HuH-7.5 (cell line): Measurements from ENCODE around the gene CRYAB.
A peak's percentile ranks its signal among the peaks of the same experiment; 100 is the strongest.
"Not testable (repeated sequence)": the region's sequence is repeated elsewhere in the genome, so short reads cannot be mapped to it uniquely, and the experiment has no call there.

Source experiments
- DNase-seq: peaks from one replicate; pipeline ENCODE4 v3.0.0; 2011; ENCODE audit warnings: low spot score

Gene CRYAB

DNA sequence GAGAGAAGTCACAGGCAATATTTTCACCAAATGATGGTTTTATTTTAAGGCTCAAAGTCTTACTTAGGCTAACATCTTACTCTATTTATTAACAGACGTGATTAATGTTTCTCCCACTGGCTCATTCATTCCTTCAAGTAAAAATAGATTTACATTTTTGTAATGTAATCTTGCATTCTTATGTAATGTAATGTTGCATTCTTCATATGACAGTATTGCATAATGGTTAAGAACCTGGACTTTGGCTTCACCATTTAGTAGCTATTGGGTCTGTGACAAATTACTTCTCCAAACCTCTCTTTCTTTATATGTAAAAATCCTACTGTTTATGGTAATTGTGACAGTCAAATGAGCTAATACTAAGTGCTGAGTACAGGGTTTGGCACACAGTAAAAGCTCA is 22.3 kb upstream of the CRYAB start:
- no peak for DNase-seq

GRCh38 chr11:111933176-111933575 is 21.6 kb upstream of the CRYAB start:
- DNase-seq = not testable (repeated sequence)

- DNase-seq = no peak
Measured at GRCh38 chr11:111932611-111932950, 21.0 kb upstream of the CRYAB start.

- no peak for DNase-seq
Measured at GRCh38 chr11:111930472-111930871, 18.9 kb upstream of the CRYAB start.

GRCh38 chr11:111926505-111927391 is 15.2 kb upstream of the CRYAB start:
- peak; percentile 69 for DNase-seq

DNA sequence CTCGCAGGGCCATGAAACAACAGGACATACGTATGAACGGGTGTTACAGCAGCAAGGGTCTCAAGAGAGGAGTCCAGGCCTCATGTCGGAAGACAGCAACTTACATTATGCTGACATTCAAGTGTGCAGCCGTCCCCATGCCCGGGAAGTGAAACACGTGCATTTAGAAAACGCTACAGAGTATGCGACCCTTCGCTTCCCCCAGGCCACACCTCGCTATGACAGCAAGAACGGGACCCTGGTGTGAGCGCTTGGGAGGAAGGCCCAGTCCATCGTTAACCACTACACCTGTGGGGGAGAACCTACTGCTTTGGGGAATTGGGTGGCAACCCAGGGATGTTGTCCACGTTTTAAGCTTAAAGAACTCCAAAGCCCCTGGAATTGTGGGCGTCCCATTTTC is 14.4 kb upstream of the CRYAB start:
- DNase-seq = no peak

- no peak for DNase-seq
Measured at GRCh38 chr11:111923951-111924350, 12.4 kb upstream of the CRYAB start.

- DNase-seq = no peak
Measured at GRCh38 chr11:111923351-111923788, 11.8 kb upstream of the CRYAB start.

- no peak for DNase-seq
Measured at GRCh38 chr11:111922803-111923202, 11.2 kb upstream of the CRYAB start.

DNA sequence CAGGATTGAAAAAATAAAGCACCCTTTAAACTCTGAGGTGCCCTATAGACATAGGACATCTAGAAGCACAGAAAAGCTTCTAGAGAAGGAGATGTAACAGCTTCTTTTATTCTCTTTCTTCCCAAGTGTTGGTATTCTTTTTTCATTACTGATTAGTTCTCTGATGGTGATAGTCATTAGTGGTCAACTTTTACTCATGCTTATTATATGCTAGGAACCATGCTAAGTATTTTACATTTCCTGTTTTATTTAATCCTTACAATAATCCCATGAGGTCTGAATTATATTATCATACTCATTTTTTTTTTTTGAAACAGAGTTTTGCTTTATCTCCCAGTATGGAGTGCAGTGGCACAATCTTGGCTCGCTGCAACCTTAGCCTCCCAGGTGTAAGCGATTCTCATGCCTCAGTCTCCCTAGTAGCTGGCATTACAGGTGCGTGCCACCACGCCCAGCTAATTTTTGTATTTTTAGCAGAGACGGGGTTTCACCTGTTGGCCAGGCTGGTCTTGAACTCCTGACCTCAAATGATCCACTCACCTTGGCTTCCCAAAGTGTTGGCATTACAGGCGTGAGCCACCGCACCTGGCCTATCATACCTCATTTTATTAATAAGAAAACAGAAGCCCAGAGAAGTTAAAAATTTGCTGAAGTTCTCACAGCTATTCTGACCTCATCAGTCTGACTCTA is 10.1 kb upstream of the CRYAB start:
- DNase-seq = no peak

- no peak for DNase-seq
Measured at GRCh38 chr11:111920908-111921307, 9.3 kb upstream of the CRYAB start.

GRCh38 chr11:111918390-111919256 is 7.1 kb upstream of the CRYAB start, which contains the start of gene C11orf52:
C11orf52 (plus strand) TSS chr11:111918913; CDS start chr11:111918973, 60 bp downstream.
- peak; percentile 57 for DNase-seq

DNA sequence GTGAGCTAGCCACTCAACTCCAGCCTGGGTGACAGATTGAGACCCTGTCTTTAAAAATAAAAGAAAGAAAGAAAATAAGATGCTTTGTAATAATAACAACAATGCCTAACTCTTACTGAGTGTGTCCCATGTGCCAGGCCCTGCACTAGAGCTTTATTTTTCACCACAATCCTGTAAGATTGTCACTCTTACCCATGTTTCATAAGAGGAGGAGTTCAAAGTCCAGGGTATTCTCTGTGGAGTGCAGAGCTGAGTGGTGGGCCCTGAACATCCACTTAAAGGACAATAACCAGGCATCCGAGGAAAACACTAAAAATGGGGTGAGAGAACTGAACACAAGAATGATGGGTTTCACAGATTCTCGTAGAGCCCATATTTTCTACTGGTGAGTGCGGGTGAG is 6.2 kb upstream of the CRYAB start:
- DNase-seq = no peak

DNA sequence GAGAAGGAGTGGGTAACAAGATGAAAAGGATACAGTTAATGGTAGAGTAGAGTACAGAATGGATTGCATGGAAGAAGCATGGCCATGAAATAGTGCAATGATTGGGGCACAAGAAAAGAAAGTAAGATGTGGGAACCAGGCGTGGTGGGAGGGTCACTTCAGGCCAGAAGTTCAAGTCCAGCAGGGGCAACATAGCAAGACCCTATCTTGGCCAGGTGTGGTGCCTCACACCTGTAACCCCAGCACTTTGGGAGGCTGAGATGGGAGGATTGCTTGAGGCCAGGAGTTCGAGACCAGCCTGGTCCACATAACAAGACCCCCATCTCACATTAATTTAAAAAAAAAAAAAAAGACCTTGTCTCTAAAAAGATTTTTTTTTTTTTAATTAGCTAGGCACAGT is 5.7 kb upstream of the CRYAB start:
- no peak for DNase-seq

DNA sequence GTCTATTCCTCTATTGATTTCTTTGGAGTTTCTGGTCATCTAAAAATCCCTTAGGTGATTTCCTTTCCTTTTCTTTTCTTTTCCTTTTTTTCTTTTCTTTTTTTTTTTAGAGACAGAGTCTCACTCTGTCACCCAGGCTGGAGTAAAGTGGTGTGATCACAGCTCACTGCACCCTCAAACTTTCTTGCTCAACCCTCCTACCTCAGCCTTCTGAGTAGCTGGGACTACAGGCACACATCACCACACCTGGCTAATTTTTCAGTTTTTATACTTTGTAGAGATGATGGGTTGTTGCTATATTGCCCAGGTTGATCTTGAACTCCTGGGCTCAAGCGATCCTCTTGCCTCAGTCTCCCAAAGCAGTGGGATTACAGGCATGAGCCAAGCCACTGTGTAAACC is 5.2 kb upstream of the CRYAB start:
- DNase-seq = no peak

- no peak for DNase-seq
Measured at GRCh38 chr11:111913997-111914396, 2.4 kb upstream of the CRYAB start.

DNA sequence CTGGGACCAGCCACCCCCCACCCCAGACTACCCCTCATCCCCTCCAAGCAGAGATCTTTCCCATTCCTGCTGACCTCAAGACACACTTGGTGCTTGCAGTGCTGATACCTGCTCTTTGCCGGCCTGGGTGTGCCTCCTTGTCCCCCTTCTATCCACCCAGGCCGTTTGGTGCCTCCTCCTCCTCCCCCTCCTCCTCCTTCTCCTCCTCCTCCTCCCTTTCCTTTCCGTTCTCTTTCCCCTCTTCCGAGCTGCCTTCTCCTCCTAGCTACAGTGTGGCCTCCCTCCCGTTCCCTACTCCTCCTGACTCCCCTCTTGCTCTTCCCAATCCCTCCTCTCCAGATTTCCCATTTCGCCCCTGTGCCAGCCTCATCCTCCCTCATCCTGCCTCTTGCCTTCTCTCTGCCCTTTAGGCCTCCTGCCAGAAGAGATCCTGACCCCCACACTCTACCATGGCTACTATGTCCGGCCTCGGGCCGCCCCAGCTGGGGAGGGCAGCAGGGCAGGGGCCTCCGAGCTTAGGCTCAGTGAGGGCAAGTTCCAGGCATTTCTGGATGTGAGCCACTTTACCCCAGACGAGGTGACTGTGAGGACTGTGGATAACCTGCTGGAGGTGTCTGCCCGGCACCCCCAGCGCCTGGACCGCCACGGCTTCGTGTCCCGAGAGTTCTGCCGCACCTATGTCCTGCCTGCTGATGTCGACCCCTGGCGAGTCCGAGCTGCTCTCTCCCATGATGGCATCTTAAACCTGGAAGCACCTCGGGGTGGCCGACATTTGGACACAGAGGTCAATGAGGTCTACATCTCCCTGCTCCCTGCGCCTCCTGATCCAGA is 1.7 kb upstream of the CRYAB start:
- no peak for DNase-seq

GRCh38 chr11:111912535-111912934 is 965 bp upstream of the CRYAB start, which contains the start of gene HSPB2:
HSPB2 (plus strand) TSS chr11:111912734; CDS start chr11:111912830, 96 bp downstream.
- DNase-seq = no peak

DNA sequence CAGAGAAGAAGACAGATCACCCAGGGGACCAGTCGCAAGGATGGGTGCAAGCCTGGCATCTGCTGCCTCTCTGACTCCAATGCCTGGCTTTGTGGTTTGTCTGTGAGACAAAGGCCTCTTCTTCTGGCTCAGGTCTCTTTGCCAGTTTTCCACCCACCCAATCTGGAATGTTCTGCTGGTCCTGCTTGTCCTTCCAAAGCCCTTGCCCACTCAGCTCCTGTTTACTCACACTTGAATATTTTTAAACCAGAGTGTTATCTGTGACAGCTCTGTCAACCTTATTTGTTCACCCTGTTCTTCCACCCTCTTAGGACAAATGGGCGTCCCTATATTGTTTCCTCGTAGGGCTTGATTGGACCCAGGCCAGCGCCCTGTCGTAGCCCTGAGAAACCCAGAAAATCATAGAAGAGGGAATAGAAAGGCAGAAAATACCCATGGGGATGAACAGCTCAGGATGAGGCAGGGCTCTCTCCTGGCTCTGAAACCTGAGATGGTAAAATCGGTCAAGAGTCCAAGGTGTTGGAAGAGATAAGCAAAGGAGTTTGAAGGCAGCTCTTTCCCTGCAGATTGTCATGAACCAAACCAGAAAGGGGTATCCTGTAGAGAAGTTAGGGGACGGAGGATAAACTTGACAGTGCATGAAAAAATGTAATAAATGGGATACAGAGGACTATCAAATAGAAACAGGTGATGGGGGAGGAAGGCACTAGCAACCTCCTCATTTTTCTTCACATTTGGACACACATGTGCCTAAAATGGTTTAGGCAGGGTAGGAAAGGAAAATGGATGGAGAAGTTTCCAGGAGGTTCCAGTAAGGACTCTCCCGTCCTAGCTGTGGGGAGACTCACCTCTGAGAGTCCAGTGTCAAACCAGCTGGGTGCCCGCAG is 651 bp downstream of the CRYAB start:
- DNase-seq = no peak

GRCh38 chr11:111909378-111909777 is 2.2 kb downstream of the CRYAB start:
- DNase-seq = no peak
